ENCODE measurements around the gene DDX6. TPM values are rescaled to one million over a fixed set of nuclear protein-coding genes. Genes with fewer than 3 reads are reported as not detected.

Gene DDX6
- total and polyA plus RNA-seq, 2 donors (not counting 3 experiments of a cell fraction or from before 2014, with no cell fraction given): 19.1 to 138 TPM

DNA sequence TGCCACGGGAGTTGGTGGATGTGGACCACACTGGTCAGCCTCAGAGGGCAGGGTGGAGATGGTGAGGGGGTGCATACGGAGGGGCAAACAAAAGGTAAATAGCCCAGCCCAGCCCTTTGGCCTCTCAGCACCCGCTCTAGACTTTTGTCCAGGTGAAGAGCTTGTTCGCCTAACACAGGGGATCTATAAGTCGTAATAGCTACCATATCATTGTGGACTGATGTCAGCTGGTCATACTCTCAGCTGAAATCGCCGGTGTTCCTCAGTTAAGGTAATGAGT is 84.5 kb downstream of the DDX6 start:
- H3K4me2 ChIP-seq (ENCODE audit: insufficient read depth, low read length): no peak overlapping the region
- TF ChIP-seq POLR2AphosphoS5 (IDR thresholded peaks at IDR 0.05; ENCODE audit: insufficient read depth, low read depth, low read length): no peak
- no peak for TF ChIP-seq MAX (IDR thresholded peaks at IDR 0.05; ENCODE audit: insufficient read depth, insufficient read length)
- TF ChIP-seq, protein P1, sequence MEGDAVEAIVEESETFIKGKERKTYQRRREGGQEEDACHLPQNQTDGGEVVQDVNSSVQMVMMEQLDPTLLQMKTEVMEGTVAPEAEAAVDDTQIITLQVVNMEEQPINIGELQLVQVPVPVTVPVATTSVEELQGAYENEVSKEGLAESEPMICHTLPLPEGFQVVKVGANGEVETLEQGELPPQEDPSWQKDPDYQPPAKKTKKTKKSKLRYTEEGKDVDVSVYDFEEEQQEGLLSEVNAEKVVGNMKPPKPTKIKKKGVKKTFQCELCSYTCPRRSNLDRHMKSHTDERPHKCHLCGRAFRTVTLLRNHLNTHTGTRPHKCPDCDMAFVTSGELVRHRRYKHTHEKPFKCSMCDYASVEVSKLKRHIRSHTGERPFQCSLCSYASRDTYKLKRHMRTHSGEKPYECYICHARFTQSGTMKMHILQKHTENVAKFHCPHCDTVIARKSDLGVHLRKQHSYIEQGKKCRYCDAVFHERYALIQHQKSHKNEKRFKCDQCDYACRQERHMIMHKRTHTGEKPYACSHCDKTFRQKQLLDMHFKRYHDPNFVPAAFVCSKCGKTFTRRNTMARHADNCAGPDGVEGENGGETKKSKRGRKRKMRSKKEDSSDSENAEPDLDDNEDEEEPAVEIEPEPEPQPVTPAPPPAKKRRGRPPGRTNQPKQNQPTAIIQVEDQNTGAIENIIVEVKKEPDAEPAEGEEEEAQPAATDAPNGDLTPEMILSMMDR (IDR thresholded peaks at IDR 0.05; ENCODE audit: extremely low read depth in 1 of 2, insufficient read depth in 1 of 2, low read depth in 1 of 2, low read length in 2 of 2): no peak
- TF ChIP-seq GATA2 (IDR thresholded peaks at IDR 0.05; ENCODE audit: insufficient read depth, insufficient read length, low read depth, low read length): no peak
- TF ChIP-seq FOS (IDR thresholded peaks at IDR 0.05; ENCODE audit: borderline replicate concordance, insufficient read depth, low read length): no peak
- no peak for TF ChIP-seq POLR2A (IDR thresholded peaks at IDR 0.05; ENCODE audit: low read depth, low read length)
- TF ChIP-seq JUN (IDR thresholded peaks at IDR 0.05; ENCODE audit: borderline replicate concordance, insufficient read depth, insufficient read length, low read depth): no peak
- FAIRE-seq (no peak), DNase-seq (ENCODE audit: low read depth, low spot score) (no peak)
- no peaks in the 10 kb centered on the region for H3K36me3 ChIP-seq (ENCODE audit: control insufficient read depth in 2 of 2, extremely low read depth in 1 of 2, insufficient read depth in 2 of 2, low read length in 2 of 2)
- POLR2A ChIA-PET: no interaction called here
- H4K20me1 ChIP-seq (replicated peaks; ENCODE audit: control insufficient read depth, extremely low read depth, insufficient read depth, low read length): no peaks in the 10 kb centered on the region
- no peak overlapping the region for H3K9ac ChIP-seq (replicated peaks; ENCODE audit: extremely low read depth, insufficient read depth, low read length)
- no peaks in the 10 kb centered on the region for H3K79me2 ChIP-seq (ENCODE audit: control insufficient read depth, insufficient read depth, low read length)
- intact Hi-C loops (cut with micrococcal nuclease) (no loop called here), dilution Hi-C loops (cut with MboI; ENCODE audit: extremely low pct_ligation_motif_present, low sequenced_read_pairs) (no loop called here)
- H3K27ac ChIP-seq (ENCODE audit: insufficient read depth, low read depth, low read length): no peak overlapping the region
- no peaks in the 10 kb centered on the region for H3K9me3 ChIP-seq (replicated peaks; ENCODE audit: control insufficient read depth, insufficient read depth, low read length)
- CTCF ChIA-PET: no interaction called here
- no peaks in the 10 kb centered on the region for H3K9me1 ChIP-seq (replicated peaks; ENCODE audit: control insufficient read depth, extremely low read depth, insufficient read depth, low read length)
- no peaks in the 10 kb centered on the region for H3K4me1 ChIP-seq (ENCODE audit: control insufficient read depth, extremely low read depth, insufficient read depth, low read length)
- H3K4me3 ChIP-seq (replicated peaks in 1 of 3; ENCODE audit: insufficient read depth in 1 of 3, low read depth in 1 of 3, low read length in 3 of 3): no peak overlapping the region
- H2AFZ ChIP-seq (ENCODE audit: low read depth, low read length): no peak overlapping the region
- BruUV-seq (replicated peaks): no TSS peak
- peaks cover 3 to 5% of the 10 kb centered on the region in 2 experiments for H3K27me3 ChIP-seq (ENCODE audit: control insufficient read depth in 2 of 2, insufficient read depth in 2 of 2, low read length in 2 of 2)
